Measurements from ENCODE around the gene C16orf74. TPM values are rescaled to one million over a fixed set of nuclear protein-coding genes. Genes with fewer than 3 reads are reported as not detected.

Gene C16orf74
- total and polyA plus RNA-seq, 2 of the 8 experiments (the other 6 are each of a cell fraction or from before 2014, with no cell fraction given), result 7.3 to 9.3 TPM

DNA sequence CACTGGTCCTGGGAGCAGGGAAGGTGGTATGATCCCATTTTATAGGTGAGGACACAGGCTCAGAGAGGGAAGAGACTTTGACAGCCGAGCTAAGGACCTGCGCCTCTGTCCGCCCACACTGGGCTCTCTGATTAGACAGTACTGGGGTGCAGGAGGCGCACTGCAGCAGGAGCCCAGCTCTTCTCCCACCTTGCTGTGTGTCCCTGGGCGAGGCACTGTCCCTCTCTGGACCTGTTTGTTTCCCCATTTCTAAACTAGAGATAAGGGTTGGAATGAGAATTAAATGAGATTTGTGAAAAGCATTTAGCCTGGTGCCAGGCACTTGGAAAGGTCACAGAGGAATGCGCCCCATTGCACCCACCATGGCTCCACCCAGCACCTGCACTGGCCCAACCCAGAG lies 42.6 kb downstream of the C16orf74 start (continued):
- TF ChIP-seq RAD21 (IDR thresholded peaks at IDR 0.05 in 1 of 2, conservative IDR thresholded peaks at IDR 0.05 in 1 of 2; ENCODE audit: low read depth in 2 of 2, low read length in 2 of 2), result no peak
